GM12801 (cell line): ENCODE measurements around the gene SLC25A29.

ENCODE experiments used
- TF ChIP-seq, protein P1 (sequence below): IDR thresholded peaks from one replicate; pipeline ENCODE4 v1.5.1; 2011; ENCODE audit warnings: control low read depth; ENCODE audit not compliant: insufficient read length; ENCODE audit errors: extremely low read depth

The SLC25A29 gene

GRCh38 chr14:100278702-100279101, 27.5 kb downstream of the SLC25A29 start:
- TF ChIP-seq, protein P1, sequence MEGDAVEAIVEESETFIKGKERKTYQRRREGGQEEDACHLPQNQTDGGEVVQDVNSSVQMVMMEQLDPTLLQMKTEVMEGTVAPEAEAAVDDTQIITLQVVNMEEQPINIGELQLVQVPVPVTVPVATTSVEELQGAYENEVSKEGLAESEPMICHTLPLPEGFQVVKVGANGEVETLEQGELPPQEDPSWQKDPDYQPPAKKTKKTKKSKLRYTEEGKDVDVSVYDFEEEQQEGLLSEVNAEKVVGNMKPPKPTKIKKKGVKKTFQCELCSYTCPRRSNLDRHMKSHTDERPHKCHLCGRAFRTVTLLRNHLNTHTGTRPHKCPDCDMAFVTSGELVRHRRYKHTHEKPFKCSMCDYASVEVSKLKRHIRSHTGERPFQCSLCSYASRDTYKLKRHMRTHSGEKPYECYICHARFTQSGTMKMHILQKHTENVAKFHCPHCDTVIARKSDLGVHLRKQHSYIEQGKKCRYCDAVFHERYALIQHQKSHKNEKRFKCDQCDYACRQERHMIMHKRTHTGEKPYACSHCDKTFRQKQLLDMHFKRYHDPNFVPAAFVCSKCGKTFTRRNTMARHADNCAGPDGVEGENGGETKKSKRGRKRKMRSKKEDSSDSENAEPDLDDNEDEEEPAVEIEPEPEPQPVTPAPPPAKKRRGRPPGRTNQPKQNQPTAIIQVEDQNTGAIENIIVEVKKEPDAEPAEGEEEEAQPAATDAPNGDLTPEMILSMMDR, result no peak

- TF ChIP-seq, protein P1, result no peak
These were observed 31.0 kb downstream of the SLC25A29 start for GRCh38 chr14:100275214-100275613.

DNA sequence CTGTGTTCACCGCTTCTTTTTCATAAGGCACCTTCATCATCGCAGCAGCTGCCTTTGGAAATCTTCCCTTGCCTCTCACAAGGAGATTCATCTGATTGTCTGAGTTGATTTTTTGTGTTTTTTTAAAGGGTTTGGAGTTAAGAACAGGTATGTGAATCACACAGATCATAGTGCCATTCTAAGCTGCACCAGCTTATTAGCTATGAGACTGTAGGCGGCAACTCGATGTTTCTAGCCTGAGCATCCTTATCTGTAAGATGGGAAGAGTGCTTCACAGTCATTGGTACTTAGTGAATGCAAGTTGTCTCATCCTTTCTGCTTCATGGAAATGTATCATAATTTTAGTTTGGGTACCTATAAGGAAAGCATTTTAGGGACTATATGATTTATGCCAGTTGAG, 32.0 kb downstream of the SLC25A29 start:
- TF ChIP-seq, protein P1, result no peak

DNA sequence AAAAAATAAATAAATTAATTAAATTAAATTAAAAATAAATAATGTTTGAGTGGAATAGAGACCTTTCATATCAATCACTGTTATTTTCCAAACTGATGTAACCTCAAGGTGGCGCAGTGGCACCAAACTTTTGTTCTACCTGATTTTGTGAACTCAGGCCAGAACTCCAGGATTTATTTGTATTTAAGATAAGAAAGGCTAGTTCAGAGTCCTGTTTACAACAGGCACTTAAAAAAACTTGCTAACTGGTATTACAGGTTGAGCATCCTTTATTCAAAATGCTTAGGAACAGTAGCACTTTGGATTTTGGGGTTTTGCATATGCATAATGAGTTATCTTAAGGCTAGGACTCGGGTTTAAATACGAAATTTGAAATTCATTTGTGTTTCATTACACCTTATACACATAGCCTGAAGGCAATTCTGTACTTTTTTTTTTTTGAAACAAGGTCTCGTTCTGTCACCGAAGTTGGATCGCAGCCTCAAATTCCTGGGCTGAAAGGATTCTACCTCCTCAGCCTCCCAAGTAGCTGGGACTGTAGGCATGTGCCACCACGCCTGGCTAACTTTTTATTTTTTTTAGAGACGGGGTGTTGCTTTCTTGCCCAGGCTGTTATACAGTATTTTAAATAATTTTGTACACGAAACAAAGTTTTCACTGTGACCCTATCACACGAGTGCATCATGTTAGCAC, 34.9 kb downstream of the SLC25A29 start:
- TF ChIP-seq, protein P1, result no peak

DNA sequence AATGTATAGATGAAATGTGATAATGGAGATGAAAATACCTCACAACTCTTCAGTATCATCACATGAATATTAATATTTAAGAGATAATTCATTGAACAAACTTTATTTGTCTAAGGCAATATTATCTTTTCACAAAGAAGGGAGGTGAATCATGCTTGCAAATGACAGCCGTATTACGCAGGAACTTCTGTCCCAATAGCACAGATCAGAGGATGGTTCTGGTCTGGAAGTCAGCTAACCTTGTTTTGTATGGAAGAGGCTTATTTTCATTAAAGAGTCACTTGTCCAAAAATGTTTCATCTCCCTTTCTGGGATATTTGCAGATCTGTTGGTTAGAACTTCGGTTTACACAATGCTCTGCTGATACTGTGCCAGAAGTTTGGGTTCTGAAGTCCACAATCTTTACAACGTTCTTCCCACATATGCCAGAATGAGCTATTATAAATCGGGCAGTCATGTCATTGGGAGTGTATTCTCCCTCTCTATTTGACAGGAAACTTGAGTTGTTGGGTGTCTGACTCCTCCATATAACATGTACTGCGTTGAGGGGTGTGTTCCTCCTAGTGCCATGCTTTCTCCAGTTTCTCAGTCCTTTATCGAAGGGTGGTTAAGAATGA, 37.5 kb downstream of the SLC25A29 start:
- TF ChIP-seq, protein P1, result no peak

DNA sequence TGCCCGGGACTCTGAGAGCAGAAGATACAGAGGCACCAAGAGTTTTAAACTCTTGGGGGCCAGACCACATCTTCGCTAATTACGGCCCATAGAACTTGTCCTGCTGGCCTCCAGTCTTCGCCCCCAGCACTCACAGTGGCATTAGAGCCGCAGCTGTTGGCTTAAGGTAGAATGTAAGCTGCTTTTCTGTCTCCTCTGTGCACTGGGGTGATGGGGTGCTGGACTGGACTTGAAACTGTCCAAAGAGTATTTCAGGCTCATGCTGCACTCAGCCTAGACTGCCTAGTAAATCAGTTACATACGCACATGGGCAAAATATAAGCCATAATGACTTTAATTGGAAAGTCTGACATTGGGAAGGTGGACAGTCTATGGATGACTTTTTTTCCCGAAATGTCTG, 38.3 kb downstream of the SLC25A29 start:
- TF ChIP-seq, protein P1, result no peak

DNA sequence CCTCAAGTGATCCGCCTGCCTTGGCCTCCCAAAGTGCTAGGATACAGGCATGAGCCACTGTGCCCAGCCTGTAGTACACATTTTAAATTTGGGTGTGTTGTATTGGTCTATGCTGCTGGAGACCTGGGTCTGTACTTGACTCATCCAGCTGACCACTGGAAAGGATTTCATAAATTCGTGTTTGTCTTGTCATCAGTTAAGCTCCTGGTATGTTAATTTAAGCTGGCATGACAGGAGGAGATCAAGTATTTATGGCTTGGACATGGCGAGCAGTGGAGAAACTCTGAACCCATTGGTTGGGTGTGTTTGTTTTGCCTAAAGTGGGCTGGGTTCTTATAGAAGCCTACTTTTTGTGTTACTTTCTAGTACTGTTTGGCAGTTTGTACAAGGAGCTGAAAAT, 43.1 kb downstream of the SLC25A29 start:
- TF ChIP-seq, protein P1, result no peak
